Uterus (tissue), 2 donors: Measurements from ENCODE around the gene HLCS.

Source experiments
- POLR2A ChIP-seq, 2 donors: fragments of 450-650 bp; IDR thresholded peaks; one replicate each; pipeline ENCODE4 v1.6.1; 2016; ENCODE audit warnings: antibody characterized with exemption in 2 of 2, mild to moderate bottlenecking in 1 of 2, moderate library complexity in 1 of 2
- TF ChIP-seq, protein P1 (sequence below), 4 experiments: fragments of 200-600 bp in 2 of 4; fragments of 450-650 bp in 2 of 4; sonication (generic) in 2 of 4; IDR thresholded peaks; one replicate each; pipeline ENCODE4 v1.5.1; 2016 to 2019; ENCODE audit warnings: antibody characterized with exemption in 4 of 4, mild to moderate bottlenecking in 2 of 4, moderate library complexity in 1 of 4

DNA sequence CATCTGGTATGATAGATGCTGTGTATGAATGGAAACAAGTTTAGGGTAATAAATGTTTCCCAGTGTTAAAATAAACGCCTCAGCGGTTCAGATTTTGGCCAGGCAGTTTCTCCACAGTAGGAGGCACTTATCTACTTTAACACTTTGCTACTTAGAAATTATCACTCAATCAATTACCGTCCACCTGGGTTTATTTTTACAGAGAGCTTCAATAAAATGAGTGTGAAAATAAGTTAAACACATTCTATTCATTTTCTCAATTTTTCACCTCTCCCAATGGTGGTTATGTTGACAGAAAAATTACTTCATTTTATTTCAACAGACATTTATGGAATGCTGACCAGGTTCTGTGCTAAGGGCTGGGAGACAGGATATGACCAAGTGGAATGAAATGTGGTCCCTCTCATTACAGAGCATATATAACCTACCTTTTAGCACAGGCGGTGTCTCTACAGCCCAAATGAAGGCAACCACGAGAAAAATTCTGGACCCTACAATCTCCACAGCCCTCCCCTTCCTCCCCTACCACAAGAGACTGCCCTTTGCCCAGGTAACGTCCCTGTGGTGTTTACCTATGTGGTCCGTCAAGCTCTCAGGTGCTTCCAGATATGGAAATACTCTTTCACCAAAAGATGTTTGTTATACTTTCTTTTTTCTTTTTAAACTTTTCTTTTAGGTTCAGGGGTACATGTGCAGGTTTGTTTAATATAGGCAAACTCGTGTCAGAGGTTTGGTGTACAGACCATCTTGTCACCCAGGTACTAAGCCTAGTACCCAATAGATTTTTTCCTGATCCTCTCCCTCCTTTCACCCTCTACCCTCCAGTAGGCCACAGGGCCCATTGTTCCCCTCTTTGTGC, 105.5 kb downstream of the HLCS start:
- TF ChIP-seq, protein P1, sequence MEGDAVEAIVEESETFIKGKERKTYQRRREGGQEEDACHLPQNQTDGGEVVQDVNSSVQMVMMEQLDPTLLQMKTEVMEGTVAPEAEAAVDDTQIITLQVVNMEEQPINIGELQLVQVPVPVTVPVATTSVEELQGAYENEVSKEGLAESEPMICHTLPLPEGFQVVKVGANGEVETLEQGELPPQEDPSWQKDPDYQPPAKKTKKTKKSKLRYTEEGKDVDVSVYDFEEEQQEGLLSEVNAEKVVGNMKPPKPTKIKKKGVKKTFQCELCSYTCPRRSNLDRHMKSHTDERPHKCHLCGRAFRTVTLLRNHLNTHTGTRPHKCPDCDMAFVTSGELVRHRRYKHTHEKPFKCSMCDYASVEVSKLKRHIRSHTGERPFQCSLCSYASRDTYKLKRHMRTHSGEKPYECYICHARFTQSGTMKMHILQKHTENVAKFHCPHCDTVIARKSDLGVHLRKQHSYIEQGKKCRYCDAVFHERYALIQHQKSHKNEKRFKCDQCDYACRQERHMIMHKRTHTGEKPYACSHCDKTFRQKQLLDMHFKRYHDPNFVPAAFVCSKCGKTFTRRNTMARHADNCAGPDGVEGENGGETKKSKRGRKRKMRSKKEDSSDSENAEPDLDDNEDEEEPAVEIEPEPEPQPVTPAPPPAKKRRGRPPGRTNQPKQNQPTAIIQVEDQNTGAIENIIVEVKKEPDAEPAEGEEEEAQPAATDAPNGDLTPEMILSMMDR (IDR thresholded peaks at IDR 0.05): no peak
- TF ChIP-seq POLR2A (IDR thresholded peaks at IDR 0.05): no peak
